Measurements from ENCODE around the gene ENO2. TPM values are rescaled to one million over a fixed set of nuclear protein-coding genes. Genes with fewer than 3 reads are reported as not detected.
"Not testable (repeated sequence)": the region's sequence is repeated elsewhere in the genome, so short reads cannot be mapped to it uniquely, and the experiment has no call there.

Gene ENO2
- total RNA-seq, 2 donors from 2014 or later: 80.2 to 80.7 TPM

DNA sequence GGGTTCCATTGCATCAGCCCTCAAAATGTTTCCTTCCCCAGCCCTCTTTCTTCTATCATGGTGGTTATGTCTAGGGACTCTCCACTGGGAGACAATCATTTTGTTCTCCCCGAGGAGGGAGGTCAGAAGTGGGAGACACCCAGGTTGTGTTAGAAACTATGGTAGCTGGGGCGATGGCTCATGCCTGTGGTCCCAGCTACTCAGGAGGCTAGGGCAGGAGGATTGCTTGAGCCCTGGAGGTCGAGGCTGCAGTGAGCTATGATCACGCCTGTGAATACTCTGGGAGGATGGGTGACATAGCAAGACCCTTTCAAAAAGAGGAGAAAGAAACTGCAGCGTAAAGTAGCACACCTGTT, 22.8 kb upstream of the ENO2 start:
- peaks cover 5% of the 10 kb centered on the region for H3K4me1 Mint-ChIP-seq
- ATAC-seq: no peak
- DNase-seq: no peak
- peak overlapping the region; percentile 95 for H3K27ac Mint-ChIP-seq
- H3K9me3 ChIP-seq (ENCODE audit: control insufficient read depth, low read length, poor library complexity, severe bottlenecking): no peaks in the 10 kb centered on the region
- H3K36me3 Mint-ChIP-seq (ENCODE audit: low read depth): no peaks in the 10 kb centered on the region
- H3K27me3 Mint-ChIP-seq: no peaks in the 10 kb centered on the region
- H3K4me3 Mint-ChIP-seq: peak overlapping the region; percentile 82

- H3K4me3 Mint-ChIP-seq, DNase-seq: not testable (repeated sequence)
- H3K27ac Mint-ChIP-seq: peak overlapping the region; percentile 37
Observed at GRCh38 chr12:6892683-6893082, 21.7 kb upstream of the ENO2 start.

GRCh38 chr12:6894321-6894720, 20.1 kb upstream of the ENO2 start:
- H3K9me3 ChIP-seq (ENCODE audit: control insufficient read depth, low read length, poor library complexity, severe bottlenecking): no peaks in the 10 kb centered on the region
- ATAC-seq (no peak), DNase-seq (no peak)
- Mint-ChIP-seq H3K27ac (no peak overlapping the region), H3K27me3 (no peaks in the 10 kb centered on the region), H3K36me3 (ENCODE audit: low read depth) (no peaks in the 10 kb centered on the region), H3K4me3 (no peak overlapping the region), H3K4me1 (peaks cover 5% of the 10 kb centered on the region)

More at GRCh38 chr12:6892683-6893082, 21.7 kb upstream of the ENO2 start:
- not testable (repeated sequence) for ATAC-seq; H3K36me3 Mint-ChIP-seq (ENCODE audit: low read depth); H3K9me3 ChIP-seq (ENCODE audit: control insufficient read depth, low read length, poor library complexity, severe bottlenecking); H3K4me1 Mint-ChIP-seq; H3K27me3 Mint-ChIP-seq

DNA sequence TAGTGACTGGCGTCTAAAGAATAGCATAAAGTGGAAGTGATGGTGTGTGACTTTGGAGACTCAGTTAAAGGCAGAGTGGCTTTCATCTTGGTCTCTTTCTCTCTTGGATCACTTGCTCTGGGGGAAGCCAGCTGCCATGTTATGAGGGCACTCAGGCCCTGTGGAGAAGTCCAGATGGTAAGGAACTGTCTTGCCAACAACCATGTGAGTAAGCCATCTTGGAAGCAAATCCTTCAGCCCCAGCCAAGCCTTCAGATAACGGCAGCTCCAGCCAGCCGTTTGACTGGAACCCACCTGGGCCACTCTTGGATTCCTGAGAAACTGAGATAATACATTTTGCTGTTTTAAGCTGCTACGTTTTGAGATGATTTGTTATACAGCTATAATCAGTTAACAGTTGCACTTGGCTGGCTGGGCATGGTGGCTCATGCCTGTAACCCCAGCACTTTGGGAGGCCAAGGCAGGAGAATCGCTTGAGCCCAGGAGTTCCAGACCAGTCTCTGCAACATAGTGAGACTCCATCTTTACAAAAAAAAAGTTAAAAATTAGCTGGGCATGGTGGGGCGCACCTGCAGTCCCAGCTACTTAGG, 17.4 kb upstream of the ENO2 start:
- ATAC-seq: no peak
- no peak for DNase-seq
- Mint-ChIP-seq H3K4me1 (no peaks in the 10 kb centered on the region), H3K36me3 (ENCODE audit: low read depth) (no peaks in the 10 kb centered on the region), H3K27ac (no peak overlapping the region), H3K27me3 (no peaks in the 10 kb centered on the region), H3K4me3 (no peak overlapping the region)
- no peaks in the 10 kb centered on the region for H3K9me3 ChIP-seq (ENCODE audit: control insufficient read depth, low read length, poor library complexity, severe bottlenecking)

GRCh38 chr12:6899427-6899826, 15.0 kb upstream of the ENO2 start:
- Mint-ChIP-seq H3K27me3 (no peaks in the 10 kb centered on the region), H3K4me3 (no peak overlapping the region), H3K27ac (no peak overlapping the region), H3K36me3 (ENCODE audit: low read depth) (no peaks in the 10 kb centered on the region), H3K4me1 (peaks cover 7% of the 10 kb centered on the region)
- no peak for ATAC-seq
- no peak for DNase-seq
- no peaks in the 10 kb centered on the region for H3K9me3 ChIP-seq (ENCODE audit: control insufficient read depth, low read length, poor library complexity, severe bottlenecking)

DNA sequence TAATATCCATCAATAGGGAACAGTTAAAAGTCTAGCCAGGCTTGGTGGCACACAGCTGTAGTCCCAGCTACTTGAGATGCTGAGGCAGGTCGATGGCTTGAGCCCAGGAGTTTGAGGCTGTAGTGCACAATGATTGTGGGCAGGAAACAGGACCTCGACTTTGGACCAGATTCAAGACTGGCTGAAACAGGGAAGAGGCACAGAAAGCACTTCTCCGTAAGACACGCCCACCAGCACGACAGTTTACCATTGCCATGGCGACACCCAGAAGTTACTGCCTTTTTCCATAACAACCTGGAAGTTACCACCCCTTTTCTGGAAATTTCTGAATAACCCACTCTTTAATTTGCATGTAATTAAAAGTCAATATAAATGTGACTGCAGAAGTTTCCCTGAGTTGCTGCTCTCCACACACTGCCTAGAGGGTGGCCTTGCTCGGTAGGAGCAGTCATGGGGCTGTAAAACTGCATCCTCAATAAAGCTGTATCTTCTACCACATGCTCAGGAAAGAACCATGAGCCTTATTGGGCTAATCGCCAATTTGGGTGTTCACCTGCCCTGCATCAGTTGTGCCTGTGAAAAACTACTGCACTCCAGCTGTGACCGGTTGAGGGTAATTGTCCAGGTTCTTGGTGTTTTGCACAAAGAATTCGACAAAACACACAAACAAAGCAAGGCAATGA, 14.4 kb upstream of the ENO2 start:
- no peak for ATAC-seq
- peaks cover 7% of the 10 kb centered on the region for H3K4me1 Mint-ChIP-seq
- no peak overlapping the region for H3K27ac Mint-ChIP-seq
- H3K4me3 Mint-ChIP-seq: no peak overlapping the region
- H3K27me3 Mint-ChIP-seq: no peaks in the 10 kb centered on the region
- H3K9me3 ChIP-seq (ENCODE audit: control insufficient read depth, low read length, poor library complexity, severe bottlenecking): no peaks in the 10 kb centered on the region
- no peaks in the 10 kb centered on the region for H3K36me3 Mint-ChIP-seq (ENCODE audit: low read depth)
- DNase-seq: no peak

DNA sequence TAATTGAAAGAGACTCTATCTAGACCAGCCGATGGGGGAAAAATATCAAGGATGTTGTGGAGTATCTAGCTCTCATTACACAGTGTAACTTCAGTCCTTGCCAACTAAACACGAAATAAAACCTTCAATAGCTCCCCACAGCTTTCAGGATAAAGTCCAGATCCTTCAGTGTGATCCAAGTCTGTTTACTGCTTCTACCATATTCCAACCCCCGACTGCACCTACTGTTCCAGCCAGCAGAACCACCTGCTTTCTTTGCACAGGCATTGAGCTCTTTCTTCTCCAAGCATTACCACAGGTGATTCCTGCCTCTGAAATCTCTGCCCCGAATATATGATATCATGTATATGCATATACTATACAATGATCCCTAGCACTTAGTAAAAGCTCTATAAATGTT, 11.9 kb upstream of the ENO2 start:
- no peak for DNase-seq
- peaks cover 7% of the 10 kb centered on the region for H3K4me1 Mint-ChIP-seq
- no peak for ATAC-seq
- no peaks in the 10 kb centered on the region for H3K36me3 Mint-ChIP-seq (ENCODE audit: low read depth)
- no peak overlapping the region for H3K4me3 Mint-ChIP-seq
- H3K27ac Mint-ChIP-seq: no peak overlapping the region
- H3K9me3 ChIP-seq (ENCODE audit: control insufficient read depth, low read length, poor library complexity, severe bottlenecking): no peaks in the 10 kb centered on the region
- no peaks in the 10 kb centered on the region for H3K27me3 Mint-ChIP-seq

GRCh38 chr12:6903722-6904121, 10.7 kb upstream of the ENO2 start:
- no peak overlapping the region for H3K27ac Mint-ChIP-seq
- peak overlapping the region; percentile 49 for H3K4me3 Mint-ChIP-seq
- no peaks in the 10 kb centered on the region for H3K27me3 Mint-ChIP-seq

GRCh38 chr12:6904280-6905276, 9.8 kb upstream of the ENO2 start, which contains the start of gene LRRC23:
LRRC23 (plus strand) TSS chr12:6904822; CDS start chr12:6905634, 812 bp downstream.
- Mint-ChIP-seq H3K4me3 (peak within 1 kb of the TSS; percentile 49), H3K27ac (no peak within 1 kb of the TSS), H3K36me3 (ENCODE audit: low read depth) (no peaks in the 10 kb centered on the region), H3K27me3 (no peaks in the 10 kb centered on the region), H3K4me1 (peaks cover 7% of the 10 kb centered on the region)
- no peaks in the 10 kb centered on the region for H3K9me3 ChIP-seq (ENCODE audit: control insufficient read depth, low read length, poor library complexity, severe bottlenecking)
- ATAC-seq: peak; percentile 97
- DNase-seq: peak; percentile 90 to 97 (median 95)

More at GRCh38 chr12:6903722-6904121, 10.7 kb upstream of the ENO2 start:
- Mint-ChIP-seq H3K36me3 (ENCODE audit: low read depth) (no peaks in the 10 kb centered on the region), H3K4me1 (peaks cover 7% of the 10 kb centered on the region)
- ATAC-seq (no peak), DNase-seq (no peak)
- no peaks in the 10 kb centered on the region for H3K9me3 ChIP-seq (ENCODE audit: control insufficient read depth, low read length, poor library complexity, severe bottlenecking)

DNA sequence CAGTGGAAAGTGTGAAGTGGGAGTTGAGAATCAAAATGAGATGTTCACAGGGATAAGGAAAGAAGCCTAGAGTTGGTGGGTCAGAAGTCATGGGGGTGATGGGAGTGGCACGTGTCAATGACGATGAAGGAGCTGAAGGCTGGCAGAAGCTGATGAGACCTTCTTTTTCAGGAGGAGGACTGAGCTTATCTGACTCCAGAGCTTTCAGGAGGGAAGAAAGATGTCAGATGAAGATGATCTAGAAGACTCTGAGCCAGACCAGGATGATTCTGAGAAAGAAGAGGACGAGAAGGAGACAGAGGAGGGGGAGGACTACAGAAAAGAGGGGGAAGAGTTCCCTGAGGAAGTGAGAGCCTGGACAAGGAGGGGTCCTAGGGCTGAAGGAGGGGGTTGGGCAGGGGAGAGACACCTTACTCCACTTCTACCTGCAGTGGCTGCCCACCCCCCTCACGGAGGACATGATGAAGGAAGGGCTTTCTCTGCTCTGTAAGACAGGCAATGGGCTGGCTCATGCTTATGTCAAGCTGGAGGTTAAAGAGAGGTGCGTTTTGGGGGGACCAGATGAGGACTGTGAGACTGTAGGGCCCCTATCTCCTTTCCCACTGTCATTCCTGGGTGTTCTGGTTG, 8.9 kb upstream of the ENO2 start:
- H3K9me3 ChIP-seq (ENCODE audit: control insufficient read depth, low read length, poor library complexity, severe bottlenecking): no peaks in the 10 kb centered on the region
- ATAC-seq: no peak
- Mint-ChIP-seq H3K27ac (no peak overlapping the region), H3K36me3 (ENCODE audit: low read depth) (no peaks in the 10 kb centered on the region), H3K4me3 (no peak overlapping the region), H3K4me1 (peaks cover 9% of the 10 kb centered on the region), H3K27me3 (no peaks in the 10 kb centered on the region)
- no peak for DNase-seq

GRCh38 chr12:6908141-6908540, 6.2 kb upstream of the ENO2 start:
- H3K36me3 Mint-ChIP-seq (ENCODE audit: low read depth); H3K9me3 ChIP-seq (ENCODE audit: control insufficient read depth, low read length, poor library complexity, severe bottlenecking); ATAC-seq; H3K4me3 Mint-ChIP-seq; DNase-seq; H3K27me3 Mint-ChIP-seq: not testable (repeated sequence)
- H3K27ac Mint-ChIP-seq: peak overlapping the region; percentile 71
- H3K4me1 Mint-ChIP-seq: peaks cover 15% of the 10 kb centered on the region

DNA sequence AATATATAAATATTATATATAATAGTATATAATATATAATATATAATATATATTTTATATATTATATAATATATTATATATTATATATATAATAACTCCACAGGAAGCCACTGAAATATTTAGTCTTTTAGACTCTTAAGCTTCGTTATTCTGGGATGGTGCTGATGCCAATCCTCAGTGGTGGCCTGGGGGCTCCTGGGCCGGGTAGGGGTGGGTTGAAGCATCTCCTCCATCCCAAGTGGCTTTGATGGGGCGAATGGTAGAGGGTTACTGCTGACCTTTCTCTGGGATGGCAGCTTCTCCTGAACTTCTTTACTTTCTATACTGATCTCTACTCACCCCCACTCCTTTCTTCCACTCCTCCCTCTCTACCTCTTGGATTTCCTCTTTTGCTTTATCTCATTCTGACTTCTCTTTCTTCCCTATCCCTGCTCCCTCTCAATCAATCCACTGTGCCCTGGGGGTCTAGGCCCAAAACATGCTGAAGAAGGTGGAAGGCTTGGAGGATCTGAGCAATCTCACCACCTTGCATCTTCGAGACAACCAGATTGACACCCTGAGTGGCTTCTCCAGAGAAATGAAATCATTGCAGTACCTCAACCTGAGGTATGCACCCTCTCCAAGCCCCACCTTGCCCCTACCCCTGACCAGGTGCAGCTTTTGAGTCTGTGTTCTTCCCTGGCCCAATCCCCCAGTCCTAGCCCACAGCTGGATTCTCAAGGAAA, 4.8 kb upstream of the ENO2 start:
- H3K36me3 Mint-ChIP-seq (ENCODE audit: low read depth): no peaks in the 10 kb centered on the region
- no peak for ATAC-seq
- no peak overlapping the region for H3K27ac Mint-ChIP-seq
- no peaks in the 10 kb centered on the region for H3K9me3 ChIP-seq (ENCODE audit: control insufficient read depth, low read length, poor library complexity, severe bottlenecking)
- H3K4me3 Mint-ChIP-seq: no peak overlapping the region
- no peak for DNase-seq
- H3K4me1 Mint-ChIP-seq: peaks cover 21% of the 10 kb centered on the region
- no peaks in the 10 kb centered on the region for H3K27me3 Mint-ChIP-seq

Measured in T-helper 17 cell (primary cell).